Prostate gland (tissue), 2 donors: ENCODE measurements around the gene PLEKHG2. TPM values are rescaled to one million over a fixed set of nuclear protein-coding genes. Genes with fewer than 3 reads are reported as not detected.

Source experiments
- DNase-seq: peaks from one replicate; pipeline ENCODE4 v3.0.0-alpha.2; 2019; ENCODE audit warnings: low spot score
- H3K27ac ChIP-seq, 2 donors: fragments of 200-600 bp; sonication (generic); 2 replicates each; pipeline ENCODE4 v1.5.1; 2017 to 2019
- H3K27me3 ChIP-seq: fragments of 200-600 bp; sonication (generic); replicated peaks from 2 replicates; pipeline ENCODE4 v1.5.1; 2019; ENCODE audit not compliant: insufficient read depth
- H3K36me3 ChIP-seq, 2 donors: fragments of 200-600 bp; sonication (generic); 1 replicate in 1 of 2; 2 replicates in 1 of 2; pipeline versions ENCODE4 v1.5.1 to v1.8.1; 2017 to 2019
- H3K4me1 ChIP-seq: fragments of 200-600 bp; sonication (generic); replicated peaks from 2 replicates; pipeline ENCODE4 v1.5.1; 2019
- H3K4me3 ChIP-seq, 2 donors: fragments of 200-600 bp; sonication (generic); 2 replicates each; pipeline ENCODE4 v1.5.1; 2017 to 2019
- H3K9me3 ChIP-seq: fragments of 200-600 bp; sonication (generic); 2 replicates; pipeline ENCODE4 v1.5.1; 2017
- POLR2A ChIP-seq: fragments of 450-650 bp; IDR thresholded peaks from one replicate; pipeline ENCODE4 v1.6.1; 2016; ENCODE audit warnings: antibody characterized with exemption, mild to moderate bottlenecking
- POLR2AphosphoS5 ChIP-seq: sonication (generic); formaldehyde crosslinking; IDR thresholded peaks from one replicate; pipeline ENCODE4 v1.6.1; 2017; ENCODE audit warnings: antibody characterized with exemption
- WGBS: methylation state at CpG from one replicate; pipeline ENCODE4 v1.1.5; 2018; 5-methylcytosine and 5-hydroxymethylcytosine counted together
- intact Hi-C: fragments of 100-400 bp; cut with DNase I; formaldehyde crosslinking; loops from one replicate; pipeline ENCODE4 v1.14.2; 2022
- total RNA-seq, 2 donors: library from RNA; depleted of rRNA; stranded (reverse); fragments of >200 nt; gene quantifications; one replicate each; pipeline ENCODE4 v1.1.0, GENCODE V29; 2016
- TF ChIP-seq, protein P1 (sequence below), 4 experiments: fragments of 200-600 bp in 2 of 4; fragments of 450-650 bp in 2 of 4; sonication (generic) in 2 of 4; IDR thresholded peaks; 1 replicate in 3 of 4; 2 replicates in 1 of 4; pipeline ENCODE4 v1.5.1; 2016 to 2019; ENCODE audit warnings: antibody characterized with exemption in 4 of 4, mild to moderate bottlenecking in 2 of 4, moderate library complexity in 2 of 4

The PLEKHG2 gene
- total RNA-seq, 2 donors from 2014 or later: 14.4 to 21.1 TPM

- H3K4me3 ChIP-seq: peak overlapping the region in 1 of 2 donors; percentile 75
- H3K27me3 ChIP-seq: no peaks in the 10 kb centered on the region
- H3K4me1 ChIP-seq: peaks cover 8% of the 10 kb centered on the region
- H3K27ac ChIP-seq: peak overlapping the region; percentile 100
- intact Hi-C loops: no loop called here
- H3K9me3 ChIP-seq: no peaks in the 10 kb centered on the region
- TF ChIP-seq, protein P1, sequence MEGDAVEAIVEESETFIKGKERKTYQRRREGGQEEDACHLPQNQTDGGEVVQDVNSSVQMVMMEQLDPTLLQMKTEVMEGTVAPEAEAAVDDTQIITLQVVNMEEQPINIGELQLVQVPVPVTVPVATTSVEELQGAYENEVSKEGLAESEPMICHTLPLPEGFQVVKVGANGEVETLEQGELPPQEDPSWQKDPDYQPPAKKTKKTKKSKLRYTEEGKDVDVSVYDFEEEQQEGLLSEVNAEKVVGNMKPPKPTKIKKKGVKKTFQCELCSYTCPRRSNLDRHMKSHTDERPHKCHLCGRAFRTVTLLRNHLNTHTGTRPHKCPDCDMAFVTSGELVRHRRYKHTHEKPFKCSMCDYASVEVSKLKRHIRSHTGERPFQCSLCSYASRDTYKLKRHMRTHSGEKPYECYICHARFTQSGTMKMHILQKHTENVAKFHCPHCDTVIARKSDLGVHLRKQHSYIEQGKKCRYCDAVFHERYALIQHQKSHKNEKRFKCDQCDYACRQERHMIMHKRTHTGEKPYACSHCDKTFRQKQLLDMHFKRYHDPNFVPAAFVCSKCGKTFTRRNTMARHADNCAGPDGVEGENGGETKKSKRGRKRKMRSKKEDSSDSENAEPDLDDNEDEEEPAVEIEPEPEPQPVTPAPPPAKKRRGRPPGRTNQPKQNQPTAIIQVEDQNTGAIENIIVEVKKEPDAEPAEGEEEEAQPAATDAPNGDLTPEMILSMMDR (IDR thresholded peaks at IDR 0.05): no peak
- TF ChIP-seq POLR2AphosphoS5 (no peak), POLR2A (no peak)
- DNase-seq: no peak
- peaks cover 8% of the 10 kb centered on the region in 2 donors for H3K36me3 ChIP-seq
- WGBS: 89% methylated on average over 17 of the region's 17 CpGs
Measured at GRCh38 chr19:39405261-39405957, 7.1 kb upstream of the PLEKHG2 start.

GRCh38 chr19:39405958-39406655 is 6.4 kb upstream of the PLEKHG2 start:
- H3K27ac ChIP-seq: peak overlapping the region; percentile 100
- WGBS: 11% methylated on average over 22 of the region's 22 CpGs
- no peaks in the 10 kb centered on the region for H3K27me3 ChIP-seq
- peaks cover 8% of the 10 kb centered on the region in 2 donors for H3K36me3 ChIP-seq
- TF ChIP-seq, protein P1 (IDR thresholded peaks at IDR 0.05): no peak
- peak; percentile 32 for TF ChIP-seq POLR2A
- peak; percentile 42 for TF ChIP-seq POLR2AphosphoS5
- peak overlapping the region; percentile 75 to 90 for H3K4me3 ChIP-seq
- peaks cover 8% of the 10 kb centered on the region for H3K4me1 ChIP-seq
- no peaks in the 10 kb centered on the region for H3K9me3 ChIP-seq
- peak; percentile 81 for DNase-seq
- intact Hi-C loops: no loop called here

GRCh38 chr19:39406656-39407409 is 5.6 kb upstream of the PLEKHG2 start, which contains the start of gene ZFP36:
ZFP36 (plus strand) TSS chr19:39406847; CDS start chr19:39406905, 58 bp downstream.
- Histone ChIP-seq H3K9me3 (no peaks in the 10 kb centered on the region), H3K4me1 (peaks cover 8% of the 10 kb centered on the region), H3K27me3 (no peaks in the 10 kb centered on the region), H3K27ac (peak within 1 kb of the TSS; percentile 100), H3K4me3 (peak within 1 kb of the TSS; percentile 75 to 90), H3K36me3 (peaks cover 8% of the 10 kb centered on the region in 2 donors)
- TF ChIP-seq, protein P1 (IDR thresholded peaks at IDR 0.05): no peak
- TF ChIP-seq POLR2A (peak; percentile 96), POLR2AphosphoS5 (peak; percentile 94)
- intact Hi-C loops: no loop called here
- under 1% methylated on average over 48 of the region's 56 CpGs for WGBS
- peak; percentile 92 for DNase-seq

GRCh38 chr19:39407410-39407659 is 5.1 kb upstream of the PLEKHG2 start:
- no peak for DNase-seq
- Histone ChIP-seq H3K9me3 (no peaks in the 10 kb centered on the region), H3K27ac (peak overlapping the region; percentile 100), H3K4me3 (peak overlapping the region; percentile 75 to 90), H3K4me1 (peaks cover 8% of the 10 kb centered on the region), H3K27me3 (no peaks in the 10 kb centered on the region), H3K36me3 (peaks cover 8% of the 10 kb centered on the region in 2 donors)
- 2% methylated on average over 13 of the region's 14 CpGs for WGBS
- intact Hi-C loops: no loop called here
- TF ChIP-seq POLR2AphosphoS5 (no peak), POLR2A (no peak)
- TF ChIP-seq, protein P1 (IDR thresholded peaks at IDR 0.05): no peak
